Heart left ventricle (tissue), 13 donors: ENCODE measurements around the gene ZBTB38.

Experiments
- CTCF ChIP-seq, 12 donors: fragments of 200-600 bp; sonication (generic) in 4 of 12; IDR thresholded peaks; one replicate each; pipeline versions ENCODE4 v1.5.0 to v1.8.0; 2018 to 2022; ENCODE audit warnings: antibody characterized with exemption in 12 of 12, mild to moderate bottlenecking in 5 of 12
- POLR2A ChIP-seq, 2 donors: fragments of 450-650 bp; IDR thresholded peaks; one replicate each; pipeline ENCODE4 v1.6.1; 2017; ENCODE audit warnings: antibody characterized with exemption in 2 of 2, mild to moderate bottlenecking in 2 of 2, moderate library complexity in 2 of 2
- donor health status: ischemic (EF 13 %, LVEDD 7.1; RV severe dilation, severe dysfunction).
- donor health status: DM: no; HTN: yes; CAD: no.
- donor health status: DM: no; HTN: no; CAD: no.
- donor health status: ischemic (EF 25% LVEDD 6.9; RV normal size, moderate dysfunction).
- donor health status: ischemic (EF 25% LVEDD 5.7; RV mildly dilated, moderate dysfunction).
- donor health status: ischemic (EF 35%, LVEDD 5.7; RV mildly dilated, moderate dysfunction).
- donor health status: nonischemic (EF 11% LVEDD 7.7; RV severe dilation, severe dysfunction).
- donor health status: DM: yes; HTN: yes; CAD: no.
- donor health status: PGD.
- donor health status: ischemic (EF 29% LVEDD 5.4; RV normal size, mild dysfunction).
- donor health status: nonischemic (EF 23%, LVEDD 6.1; RV moderate dilation, normal function).

GRCh38 chr3:141388823-141389621 lies 20.7 kb downstream of the ZBTB38 start:
- TF ChIP-seq CTCF (IDR thresholded peaks at IDR 0.05) (no peak), POLR2A (IDR thresholded peaks at IDR 0.05) (no peak)
